HG03025 (cell line): Measurements from ENCODE around the gene ARID2.
A peak's percentile ranks its signal among the peaks of the same experiment; 100 is the strongest.

ENCODE experiments used
- ATAC-seq: cut with Tn5 transposase; IDR thresholded peaks from one replicate; pipeline ENCODE4 v1.9.1; 2021; ENCODE audit warnings: mild to moderate bottlenecking, moderate library complexity; ENCODE audit not compliant: unreplicated experiment, low FRiP score

Gene ARID2

DNA sequence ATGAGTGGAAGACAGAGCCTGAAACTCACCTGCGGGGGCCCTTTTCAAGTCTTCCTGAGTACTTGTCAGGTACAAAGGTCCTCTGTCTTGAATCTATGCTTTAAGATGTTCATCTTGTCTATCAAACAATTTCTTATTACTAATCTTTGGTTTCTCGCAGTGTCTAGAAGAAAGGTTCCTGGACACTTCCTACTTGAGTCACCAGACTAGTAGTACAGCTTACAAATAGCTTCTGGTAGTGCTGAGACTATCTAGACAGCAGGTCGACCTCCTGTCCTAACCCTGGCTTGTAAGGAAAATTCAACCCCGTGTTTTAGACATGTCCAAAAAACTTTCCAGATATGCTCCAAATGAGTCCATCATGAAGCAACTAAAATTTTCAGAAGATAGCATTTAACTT, 11.2 kb upstream of the ARID2 start:
- no peak for ATAC-seq

DNA sequence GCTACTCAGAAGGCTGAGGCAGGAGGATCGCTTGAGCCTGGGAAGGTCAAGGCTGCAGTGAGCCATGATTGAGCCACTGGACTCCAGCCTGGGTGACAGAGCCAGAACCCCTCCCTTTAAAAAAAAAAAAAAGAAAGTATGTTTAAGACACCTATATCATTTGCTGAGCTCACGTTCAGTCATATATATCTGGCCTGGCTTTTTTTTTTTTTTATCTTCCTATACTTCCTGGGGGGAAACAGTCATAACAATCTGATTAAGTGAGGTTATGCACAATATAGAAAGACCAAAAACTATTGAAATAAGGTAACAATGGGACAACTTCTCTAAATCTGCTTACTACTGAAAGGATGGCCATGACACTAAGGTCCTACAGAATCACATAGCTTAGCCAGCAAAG, 9.4 kb upstream of the ARID2 start:
- ATAC-seq = no peak

DNA sequence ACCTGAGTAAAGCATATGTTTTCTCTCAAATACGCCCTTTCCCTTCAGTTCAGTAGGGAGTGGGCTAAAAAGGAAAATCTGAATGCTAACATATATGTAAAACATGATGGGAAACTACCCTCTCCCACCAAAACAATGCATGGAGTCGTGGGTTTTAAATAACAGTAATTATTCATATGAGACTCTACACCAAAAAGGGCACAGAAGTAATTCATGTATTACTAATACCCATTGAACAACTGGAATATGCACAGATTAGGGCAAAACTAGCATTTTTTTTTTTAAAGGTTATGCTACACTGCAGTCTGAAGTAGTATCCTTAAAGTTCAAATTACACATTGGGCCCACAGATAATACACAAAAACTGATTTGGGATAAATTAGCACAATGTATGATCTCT, 8.1 kb upstream of the ARID2 start:
- ATAC-seq = no peak

DNA sequence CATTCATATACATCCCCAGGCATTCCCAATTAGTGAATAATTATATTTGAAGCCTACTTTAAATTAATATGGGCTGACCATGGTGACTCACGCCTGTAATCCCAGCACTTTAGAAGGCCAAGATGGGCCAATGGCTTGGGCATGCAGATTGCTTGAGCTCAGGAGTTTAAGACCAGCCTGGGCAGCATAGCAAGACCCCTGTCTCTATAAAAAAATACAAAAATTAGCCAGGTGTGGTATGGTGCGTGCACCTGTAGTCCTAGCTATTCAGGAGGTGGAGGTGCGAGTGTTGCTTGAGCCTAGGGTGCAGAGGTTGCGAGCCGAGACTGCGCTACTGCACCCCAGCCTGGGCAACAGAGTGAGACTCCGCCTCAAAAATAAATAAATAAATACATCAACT, 7.6 kb upstream of the ARID2 start:
- no peak for ATAC-seq

DNA sequence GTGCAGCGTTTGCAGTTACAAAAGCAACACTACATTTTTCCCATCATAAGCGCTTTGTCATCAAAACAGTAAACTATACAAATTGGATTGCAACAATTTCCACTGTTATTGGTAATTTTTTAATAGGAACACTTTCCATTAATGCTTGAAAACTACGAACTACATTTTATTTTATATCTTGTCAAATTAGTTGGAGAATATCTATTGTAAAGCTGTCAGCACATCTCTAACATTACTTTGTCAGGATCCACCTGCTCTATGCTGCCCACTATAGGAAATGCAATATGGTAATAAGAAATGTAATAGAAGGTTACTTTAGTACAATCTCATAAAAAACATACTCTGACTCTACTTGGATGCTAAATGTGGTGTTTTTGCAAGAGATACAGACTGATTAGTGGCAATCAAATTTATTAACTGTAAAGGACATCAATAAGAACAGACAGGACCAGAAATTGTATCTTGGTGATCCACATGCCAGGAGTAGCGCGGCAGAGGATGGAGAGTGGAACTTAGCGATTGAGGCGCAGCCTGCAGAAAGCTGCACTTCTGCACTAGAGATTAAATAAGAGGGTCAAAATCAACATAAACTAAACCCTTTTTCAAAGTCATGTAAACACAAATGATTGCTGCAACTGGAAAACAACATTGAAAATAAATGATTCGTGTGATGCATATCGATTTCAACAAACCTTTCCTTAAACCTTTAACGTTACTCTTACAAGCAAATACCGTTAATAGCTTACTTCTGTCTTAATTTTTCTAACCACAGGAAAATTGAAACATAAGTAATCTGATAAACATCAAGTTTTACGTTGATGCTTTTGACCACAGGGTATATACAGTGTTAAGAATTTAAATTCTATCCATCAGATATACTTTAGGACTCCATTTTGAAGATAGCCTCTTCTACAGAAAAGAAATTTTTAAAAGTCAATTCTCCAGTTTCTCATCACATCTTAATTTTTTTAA, 3.6 kb upstream of the ARID2 start:
- no peak for ATAC-seq

DNA sequence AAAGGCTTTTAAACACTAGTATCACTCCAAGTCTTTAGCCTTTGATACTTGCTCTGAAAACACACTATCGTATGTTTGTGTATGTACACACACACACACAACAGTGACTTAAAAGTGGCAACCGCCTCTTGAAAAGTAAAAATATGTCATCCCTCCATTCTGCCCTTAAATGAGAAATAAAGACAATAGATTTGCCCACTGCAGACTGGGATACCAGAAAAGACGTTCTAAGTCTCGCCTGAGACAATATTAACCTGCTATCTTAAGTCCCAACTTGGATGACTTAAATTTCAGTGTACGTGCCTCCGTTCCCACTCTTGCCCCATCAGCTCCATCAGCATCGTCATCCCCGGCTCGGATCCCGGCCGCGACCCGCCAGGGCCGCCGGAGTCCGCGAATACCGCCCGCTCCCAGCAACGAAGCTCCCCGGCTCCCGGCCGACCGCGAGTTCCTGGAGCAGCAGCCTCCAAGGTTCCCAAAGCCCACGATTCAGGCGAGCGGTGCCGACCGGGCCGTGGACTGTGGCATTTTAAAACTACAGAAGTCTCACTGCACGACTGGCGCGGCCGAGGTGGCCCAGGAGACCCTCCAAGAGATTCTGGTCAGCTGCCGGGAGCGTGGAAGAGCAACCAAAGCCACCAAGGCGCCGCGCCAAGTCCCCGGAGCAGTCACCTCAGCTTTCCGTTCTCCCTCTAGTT, 2.8 kb upstream of the ARID2 start:
- no peak for ATAC-seq

DNA sequence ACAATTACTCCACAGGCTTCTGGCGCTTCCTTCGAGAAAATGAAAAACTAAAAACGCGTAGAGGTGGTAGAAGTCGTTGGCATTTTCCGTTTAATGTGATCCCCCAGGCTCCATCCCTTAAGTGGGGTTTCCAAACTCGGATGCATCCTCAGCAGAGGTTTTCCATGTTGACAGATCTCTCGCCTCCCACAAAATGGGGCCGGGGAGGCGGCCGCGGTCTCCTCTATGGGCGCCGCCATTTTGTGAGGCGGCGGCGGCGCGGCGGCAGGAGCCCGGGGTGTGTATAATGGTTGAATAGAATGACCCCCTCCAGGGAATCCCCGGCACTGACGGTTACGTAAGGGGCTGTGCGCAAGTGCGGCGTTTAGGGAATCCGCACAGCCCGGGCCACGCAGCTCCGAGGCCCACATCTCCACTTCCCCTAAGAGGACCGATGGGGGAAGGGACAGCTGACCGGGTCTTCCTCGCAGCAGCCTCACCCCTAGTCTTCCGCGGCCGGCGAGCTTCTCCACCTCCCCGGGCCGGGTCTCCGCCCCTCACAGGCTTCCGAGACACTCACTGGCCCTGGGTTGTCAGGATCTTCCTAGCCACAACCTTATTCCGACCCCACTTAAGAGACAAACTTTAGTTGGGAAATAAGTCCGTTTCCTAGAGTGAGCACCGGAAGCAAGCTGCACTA, 2.1 kb upstream of the ARID2 start:
- ATAC-seq = peak; percentile 54

DNA sequence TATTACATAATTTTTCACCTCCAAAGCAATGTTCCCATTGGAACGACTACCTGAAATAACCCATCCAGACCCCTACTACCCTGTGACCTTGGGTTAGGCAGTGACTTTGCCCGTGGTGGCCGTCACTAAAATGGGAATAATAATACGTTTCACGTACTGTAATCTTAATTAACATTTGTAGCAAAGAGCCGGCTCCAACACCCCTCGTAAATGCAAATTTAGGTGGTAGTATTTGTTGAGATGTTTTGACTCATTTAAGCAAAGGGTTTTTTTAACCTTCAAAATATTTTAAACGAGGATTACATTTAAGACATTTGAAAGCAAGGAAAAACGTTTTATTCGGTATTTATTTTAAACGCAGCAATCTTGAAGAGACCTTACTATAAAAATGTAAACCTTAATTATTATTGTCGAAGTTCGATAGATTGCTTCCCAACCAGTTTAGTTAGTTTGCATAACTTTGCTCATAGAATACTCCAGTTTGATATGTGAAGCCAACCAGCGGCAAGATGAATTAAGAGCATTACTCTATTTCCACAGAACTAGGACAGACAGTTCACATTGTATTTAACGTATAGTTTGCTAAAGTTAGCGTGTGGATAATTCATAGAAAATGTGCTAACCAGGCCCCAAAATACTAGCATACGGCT, 1.4 kb upstream of the ARID2 start:
- no peak for ATAC-seq

DNA sequence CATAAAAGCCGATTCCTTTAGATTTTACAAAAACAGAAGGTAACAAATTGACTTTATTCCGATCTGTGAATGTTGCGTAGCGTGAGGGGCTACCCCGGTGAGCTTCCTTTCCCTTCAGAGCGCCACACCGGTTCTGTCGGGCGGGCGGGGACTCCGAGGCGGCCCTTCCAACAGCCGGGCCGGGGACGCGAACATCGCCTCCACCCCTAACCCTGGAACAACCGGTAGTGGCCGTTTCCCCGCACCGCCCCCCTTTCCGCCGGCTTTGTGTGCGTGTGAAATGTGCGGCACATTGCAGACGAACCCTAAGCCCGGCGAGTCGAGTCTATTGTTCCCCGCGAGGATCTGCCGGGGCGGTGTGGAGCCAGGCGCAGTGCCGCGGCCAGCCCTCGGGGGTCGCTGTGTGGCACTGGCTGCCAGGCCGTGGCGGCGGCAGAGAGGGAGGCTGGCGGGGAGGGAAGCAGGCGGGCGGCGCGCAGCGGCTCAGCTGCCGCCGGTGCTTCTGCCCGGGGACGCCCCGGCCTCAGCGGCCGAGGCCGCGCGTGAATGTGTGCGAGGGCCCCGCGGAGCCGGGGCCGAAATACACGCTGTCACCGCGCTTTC, 775 bp upstream of the ARID2 start:
- peak; percentile 51 for ATAC-seq

DNA sequence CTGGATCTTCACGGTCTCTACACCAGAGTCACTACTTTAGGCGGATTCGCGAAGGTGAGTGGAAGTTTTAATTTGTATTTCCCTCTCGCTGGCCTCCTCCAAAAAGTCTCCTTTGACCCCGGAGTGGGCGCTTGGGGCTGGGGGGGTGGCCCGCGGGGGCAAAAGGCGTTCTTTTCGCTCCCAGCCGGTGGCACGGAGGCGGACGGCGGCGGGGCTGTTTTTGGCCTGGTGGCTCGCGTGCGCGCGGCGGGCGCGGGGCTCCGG, 510 bp downstream of the ARID2 start:
- no peak for ATAC-seq

DNA sequence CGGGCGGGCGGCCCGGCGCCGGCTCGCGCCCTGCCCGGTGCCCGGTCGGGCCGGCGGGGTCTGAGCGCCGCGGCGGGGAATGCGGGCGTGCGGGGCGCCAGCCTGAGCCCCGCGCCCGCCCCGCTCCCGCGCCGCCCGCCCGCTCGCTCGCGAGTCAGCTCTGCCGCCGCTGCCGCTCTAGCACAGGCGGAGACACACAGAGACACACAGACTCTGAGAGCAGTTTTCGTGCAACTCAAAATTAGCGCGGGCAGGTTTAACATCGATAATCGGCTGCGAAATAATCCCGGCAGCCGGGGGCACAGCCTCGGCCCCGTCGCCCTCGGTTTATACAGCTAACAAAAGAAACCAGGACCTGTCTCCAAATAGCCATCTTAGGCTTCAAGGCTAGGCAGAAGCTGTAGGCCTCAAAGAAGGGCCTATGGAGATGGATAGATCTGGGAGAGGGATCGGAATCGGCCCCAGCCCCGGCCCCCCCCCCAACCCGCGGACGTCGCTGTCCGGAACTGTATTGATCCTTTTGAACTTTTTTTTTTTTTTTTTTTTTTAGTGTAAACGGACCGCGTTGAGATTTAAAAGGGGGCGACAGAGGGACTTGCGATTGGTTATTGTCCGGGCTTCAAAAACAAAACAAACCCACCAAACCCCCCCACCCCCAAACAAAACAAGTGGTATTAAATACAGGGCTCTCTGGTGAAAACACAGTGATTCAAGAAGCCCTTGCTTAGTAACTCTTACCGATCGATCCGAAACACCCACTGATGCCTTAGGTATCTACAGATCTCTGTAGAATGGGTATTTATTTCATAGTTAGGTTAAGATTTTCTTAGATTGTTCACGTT, 1.1 kb downstream of the ARID2 start:
- ATAC-seq = no peak

DNA sequence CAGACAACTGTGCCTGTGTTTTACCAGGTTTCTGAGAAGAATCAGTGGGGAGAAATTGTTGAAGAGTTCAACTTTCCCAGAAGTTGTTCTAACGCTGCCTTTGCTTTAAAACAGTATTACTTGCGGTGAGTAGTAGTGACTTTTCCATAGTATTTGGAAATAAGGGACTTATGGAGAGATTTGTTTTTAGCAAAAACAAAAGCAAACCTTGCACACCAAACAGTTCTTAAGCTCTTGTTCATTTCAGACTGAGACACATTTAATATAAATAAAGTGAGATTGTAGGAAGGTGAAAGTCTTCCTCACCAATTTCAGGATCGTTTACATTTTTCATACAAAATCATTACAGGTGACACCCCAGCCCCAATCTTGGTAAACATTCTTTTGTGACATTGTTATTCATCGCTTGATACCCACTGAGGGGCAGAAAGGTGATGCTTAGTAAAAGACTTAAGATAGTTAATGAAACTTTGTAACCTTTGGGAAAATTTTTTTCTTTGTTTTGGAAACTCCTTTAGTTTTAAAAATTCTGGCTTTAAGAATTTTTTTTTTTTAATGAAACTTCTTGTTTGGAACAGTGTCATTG, 1.8 kb downstream of the ARID2 start:
- ATAC-seq = no peak

DNA sequence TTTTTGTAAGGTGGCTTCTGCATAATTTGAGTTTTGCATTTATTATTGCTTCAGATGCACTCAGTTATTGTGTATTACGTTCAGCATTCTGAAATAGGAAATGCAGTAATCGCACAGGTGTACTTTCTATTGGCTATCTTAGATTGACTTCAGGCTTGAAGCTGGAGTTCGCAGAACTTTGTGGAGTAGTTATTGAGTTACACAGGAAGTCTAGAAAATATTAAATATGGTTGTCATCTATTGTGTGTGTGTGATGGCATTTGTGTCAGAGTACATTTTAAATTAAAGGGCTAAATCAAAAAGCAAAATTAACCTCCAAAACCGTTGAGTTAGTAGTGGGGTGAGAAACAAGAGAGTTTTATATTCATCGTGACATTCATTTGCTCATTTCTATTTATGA, 2.7 kb downstream of the ARID2 start:
- ATAC-seq = no peak

DNA sequence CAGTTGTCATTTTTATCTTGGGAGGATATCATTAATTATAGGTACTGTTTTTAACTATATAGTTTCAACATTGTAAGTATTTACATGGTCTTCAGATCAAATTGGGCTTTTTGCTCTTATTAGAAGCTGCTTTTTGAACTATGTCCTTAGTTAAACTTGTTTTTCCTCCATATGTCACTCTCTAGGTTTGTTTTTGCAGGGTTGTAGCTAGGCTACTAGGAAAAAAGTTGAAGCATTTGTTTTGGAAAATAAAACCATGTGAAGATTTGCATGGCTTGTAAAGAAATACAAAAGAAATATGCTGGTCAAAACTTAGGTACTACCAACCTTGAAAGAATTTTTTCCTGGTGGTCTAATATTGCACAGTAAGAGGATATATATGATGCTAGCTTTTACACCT, 3.4 kb downstream of the ARID2 start:
- no peak for ATAC-seq

DNA sequence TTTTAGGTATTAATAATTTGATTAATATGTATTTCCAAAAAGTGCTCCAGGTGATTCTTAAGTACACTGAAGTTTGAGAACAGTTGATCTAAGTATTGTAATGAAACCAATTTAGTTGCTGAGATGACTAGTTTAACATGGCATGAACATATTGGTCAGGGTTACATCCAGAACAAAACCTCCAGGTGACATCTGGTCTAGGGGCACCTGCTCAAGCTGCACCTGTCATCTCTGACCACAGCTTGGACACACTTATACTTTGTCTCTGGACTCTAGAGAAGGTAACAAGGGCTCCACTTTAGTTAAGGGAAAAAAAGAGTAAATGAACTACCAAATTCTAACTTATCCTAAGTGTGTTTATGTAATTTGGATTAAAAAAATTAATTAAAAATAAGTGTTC, 8.1 kb downstream of the ARID2 start:
- ATAC-seq = no peak

DNA sequence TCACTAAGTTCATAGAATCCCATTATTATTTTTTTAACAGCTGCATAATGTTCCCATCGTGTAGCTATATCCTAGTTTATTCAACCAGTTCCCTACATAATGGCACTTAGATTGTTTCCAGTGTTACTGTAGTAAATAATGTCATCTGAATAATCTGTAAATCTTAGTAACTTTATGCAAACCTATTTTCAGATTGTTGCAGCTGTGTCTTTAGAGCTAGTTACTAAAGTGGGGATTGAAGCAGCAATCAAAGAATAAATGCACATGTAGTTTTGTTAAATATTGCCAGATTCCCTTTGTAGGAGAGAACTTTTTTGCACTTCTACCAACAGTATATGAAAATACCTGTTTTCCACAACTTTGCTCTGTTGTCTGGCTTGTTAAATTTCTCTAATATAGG, 13.1 kb downstream of the ARID2 start:
- ATAC-seq = no peak

DNA sequence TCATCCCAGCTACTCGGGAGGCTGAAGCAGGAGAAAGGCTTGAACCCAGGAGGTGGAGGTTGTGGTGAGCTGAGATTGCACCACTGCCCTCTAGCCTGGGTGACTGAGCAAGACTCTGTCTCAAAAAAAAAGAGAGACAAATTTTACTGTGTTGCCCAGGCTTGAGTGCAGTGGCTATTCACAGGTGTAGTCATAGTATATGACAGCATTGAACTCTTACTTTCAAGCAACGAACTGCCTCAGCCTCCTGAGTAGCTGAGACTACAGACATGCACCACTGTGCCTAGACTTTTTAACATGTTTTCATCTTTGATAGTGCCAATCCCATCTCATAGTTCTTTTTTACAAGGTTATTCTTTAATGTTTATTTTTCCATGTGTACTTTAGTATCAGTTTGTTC, 13.7 kb downstream of the ARID2 start:
- no peak for ATAC-seq

DNA sequence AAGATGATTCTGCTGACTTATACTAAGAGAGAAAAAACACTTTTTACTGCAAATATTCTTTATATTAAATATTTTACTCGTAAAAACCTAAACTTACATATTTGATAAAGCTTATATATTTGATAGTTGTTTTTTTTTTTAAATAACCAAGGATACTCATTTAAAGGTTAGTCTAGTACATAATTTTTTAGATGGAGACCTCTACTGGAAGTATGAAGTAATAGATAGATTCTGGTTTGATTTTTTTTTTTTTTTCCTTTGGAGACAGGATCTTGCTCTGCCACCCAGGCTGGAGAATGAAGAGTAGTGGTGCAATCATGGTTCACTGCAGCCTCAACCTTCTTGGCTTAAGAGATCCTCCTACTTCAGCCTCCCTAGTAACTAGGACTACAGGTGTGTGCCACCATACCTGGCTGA, 16.4 kb downstream of the ARID2 start:
- no peak for ATAC-seq

DNA sequence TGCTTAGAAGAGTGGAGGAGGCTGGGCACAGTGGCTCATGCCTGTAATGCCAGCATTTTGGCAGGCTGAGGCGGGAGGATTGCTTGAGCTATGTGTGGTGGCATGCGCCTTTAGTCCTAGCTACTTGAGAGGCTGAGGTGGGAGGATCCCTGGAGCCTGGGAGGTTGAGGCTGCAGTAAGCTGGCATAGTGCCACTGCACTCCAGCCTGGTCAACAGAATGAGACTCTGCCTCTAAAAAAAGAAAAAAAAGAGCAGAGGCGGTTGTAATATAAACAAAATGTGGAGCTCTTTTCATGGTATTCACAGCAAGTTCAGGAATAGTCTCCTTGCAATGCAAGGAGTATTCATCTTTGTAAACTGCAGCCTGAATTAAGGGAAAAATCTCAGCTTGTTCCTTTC, 27.2 kb downstream of the ARID2 start:
- ATAC-seq = no peak
